Epithelial cell of proximal tubule (primary cell): Measurements from ENCODE around the gene DCAF4. TPM values are rescaled to one million over a fixed set of nuclear protein-coding genes. Genes with fewer than 3 reads are reported as not detected.

Experiments
- DNase-seq: peaks from one replicate; pipeline ENCODE4 v3.0.0-alpha.2; 2011; ENCODE audit warnings: low read depth
- H3K4me3 ChIP-seq: 2 replicates; pipeline ENCODE4 v1.5.1; 2011; ENCODE audit warnings: low read depth, mild to moderate bottlenecking, low read length
- total RNA-seq: library from RNA; depleted of rRNA; stranded (reverse); fragments of >200 nt; gene quantifications from 2 replicates; pipeline ENCODE4 v1.2.3, GENCODE V29; 2015
- TF ChIP-seq, protein P1 (sequence below): conservative IDR thresholded peaks from 2 replicates; pipeline ENCODE4 v1.5.1; 2012; ENCODE audit warnings: low read depth, mild to moderate bottlenecking, low read length

DCAF4 gene
- total RNA-seq, 1 donor from 2014 or later, result 30.9 TPM

DNA sequence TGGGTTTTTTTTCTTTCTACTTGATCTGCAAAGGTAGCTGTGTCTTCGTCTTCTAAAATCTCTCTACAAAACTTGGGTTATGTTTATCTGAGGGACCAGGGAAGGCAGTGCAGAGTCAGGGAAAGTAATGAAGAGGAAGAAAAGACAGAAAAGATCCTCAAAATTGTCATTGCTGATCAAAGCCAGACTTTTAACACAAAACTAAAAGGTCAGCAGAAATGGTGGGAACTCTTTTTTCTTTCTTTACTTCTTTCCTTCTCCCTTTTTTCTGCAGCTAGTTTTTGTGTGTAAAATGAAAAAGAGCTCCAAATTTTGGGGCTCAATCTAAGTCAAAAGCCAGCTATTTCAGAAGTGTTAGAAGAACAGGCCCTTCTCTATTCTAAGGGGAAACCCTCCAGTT lies 44.2 kb upstream of the DCAF4 start:
- H3K4me3 ChIP-seq, result no peak overlapping the region
- TF ChIP-seq, protein P1, sequence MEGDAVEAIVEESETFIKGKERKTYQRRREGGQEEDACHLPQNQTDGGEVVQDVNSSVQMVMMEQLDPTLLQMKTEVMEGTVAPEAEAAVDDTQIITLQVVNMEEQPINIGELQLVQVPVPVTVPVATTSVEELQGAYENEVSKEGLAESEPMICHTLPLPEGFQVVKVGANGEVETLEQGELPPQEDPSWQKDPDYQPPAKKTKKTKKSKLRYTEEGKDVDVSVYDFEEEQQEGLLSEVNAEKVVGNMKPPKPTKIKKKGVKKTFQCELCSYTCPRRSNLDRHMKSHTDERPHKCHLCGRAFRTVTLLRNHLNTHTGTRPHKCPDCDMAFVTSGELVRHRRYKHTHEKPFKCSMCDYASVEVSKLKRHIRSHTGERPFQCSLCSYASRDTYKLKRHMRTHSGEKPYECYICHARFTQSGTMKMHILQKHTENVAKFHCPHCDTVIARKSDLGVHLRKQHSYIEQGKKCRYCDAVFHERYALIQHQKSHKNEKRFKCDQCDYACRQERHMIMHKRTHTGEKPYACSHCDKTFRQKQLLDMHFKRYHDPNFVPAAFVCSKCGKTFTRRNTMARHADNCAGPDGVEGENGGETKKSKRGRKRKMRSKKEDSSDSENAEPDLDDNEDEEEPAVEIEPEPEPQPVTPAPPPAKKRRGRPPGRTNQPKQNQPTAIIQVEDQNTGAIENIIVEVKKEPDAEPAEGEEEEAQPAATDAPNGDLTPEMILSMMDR, result no peak
- no peak for DNase-seq

- no peak for DNase-seq
- TF ChIP-seq, protein P1, result no peak
- no peak overlapping the region for H3K4me3 ChIP-seq
Observed at GRCh38 chr14:72882463-72882862, 43.8 kb upstream of the DCAF4 start.

DNA sequence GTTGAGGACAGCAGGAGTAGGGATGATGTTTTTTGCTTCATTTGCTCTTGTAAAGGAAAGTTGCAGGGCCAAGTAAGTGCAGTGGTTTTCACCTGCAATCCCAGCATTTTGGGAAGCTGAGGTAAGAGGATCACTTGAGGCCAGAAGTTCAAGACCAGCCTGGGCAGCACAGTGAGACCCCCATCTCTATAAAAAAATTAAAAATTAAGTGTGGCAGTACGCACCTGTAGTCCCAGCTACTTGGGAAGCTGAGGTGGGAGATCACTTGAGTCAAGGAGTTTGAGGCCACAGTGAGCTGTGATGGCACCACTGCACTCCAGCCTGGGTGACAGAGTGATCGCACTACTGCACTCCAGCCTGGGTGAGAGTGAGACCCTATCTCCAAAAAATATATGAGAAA lies 43.2 kb upstream of the DCAF4 start:
- no peak overlapping the region for H3K4me3 ChIP-seq
- no peak for DNase-seq
- TF ChIP-seq, protein P1, result no peak

DNA sequence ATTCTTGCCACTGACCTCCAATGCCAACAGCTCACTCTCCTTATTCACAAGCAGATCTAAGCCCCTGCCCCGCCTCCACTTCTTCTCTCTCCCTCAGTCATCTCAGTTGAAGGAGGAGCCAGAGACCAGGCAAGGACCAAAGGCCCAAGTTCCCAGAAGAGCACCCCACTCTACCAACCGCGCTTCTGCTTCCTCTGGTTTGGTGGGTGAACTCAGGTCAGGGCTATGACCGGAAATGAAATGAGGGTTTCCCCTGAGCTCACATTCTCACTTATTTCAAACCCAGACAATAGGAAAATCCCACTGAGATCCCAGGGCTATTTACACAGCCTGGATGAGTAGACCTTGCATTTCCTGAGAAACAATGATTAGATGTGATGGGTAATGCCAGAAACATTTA lies 42.3 kb upstream of the DCAF4 start:
- DNase-seq, result no peak
- TF ChIP-seq, protein P1, result no peak
- H3K4me3 ChIP-seq, result no peak overlapping the region

DNA sequence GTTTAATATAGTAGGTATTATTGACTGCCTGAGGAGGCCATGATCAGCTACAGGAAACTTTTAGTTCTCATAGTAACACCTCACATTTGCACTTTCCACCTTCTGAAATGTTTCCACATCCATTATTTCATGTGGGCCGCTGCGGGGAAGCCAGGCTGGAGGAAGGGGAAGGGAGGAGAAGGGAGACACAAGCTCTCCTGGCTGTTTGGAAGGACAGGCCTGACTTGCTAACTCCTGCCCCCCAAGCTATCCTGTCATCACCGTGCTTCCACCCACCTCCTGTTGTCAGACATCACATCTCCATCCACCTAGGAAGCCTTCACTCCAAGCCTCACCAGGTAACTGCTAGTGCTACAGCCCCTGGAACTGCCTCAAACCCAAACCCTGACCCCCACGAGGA lies 41.9 kb upstream of the DCAF4 start:
- no peak for DNase-seq
- TF ChIP-seq, protein P1, result no peak
- H3K4me3 ChIP-seq, result no peak overlapping the region

GRCh38 chr14:72887514-72887913 lies 38.8 kb upstream of the DCAF4 start:
- TF ChIP-seq, protein P1, result no peak
- DNase-seq, result no peak
- H3K4me3 ChIP-seq, result no peak overlapping the region

- DNase-seq, result no peak
- TF ChIP-seq, protein P1, result no peak
- no peak overlapping the region for H3K4me3 ChIP-seq
Observed at GRCh38 chr14:72888192-72888591, 38.1 kb upstream of the DCAF4 start.
